Uterus (tissue), 4 donors: ENCODE measurements around the gene AMH. TPM values are rescaled to one million over a fixed set of nuclear protein-coding genes. Genes with fewer than 3 reads are reported as not detected.
A peak's percentile ranks its signal among the peaks of the same experiment; 100 is the strongest.
"Not testable (repeated sequence)": the region's sequence is repeated elsewhere in the genome, so short reads cannot be mapped to it uniquely, and the experiment has no call there.

Source experiments
- DNase-seq, 2 donors: peaks; one replicate each; pipeline ENCODE4 v3.0.0-alpha.2; 2019 to 2020
- H3K27ac ChIP-seq, 2 donors: fragments of 200-600 bp; sonication (generic); 1 replicate in 1 of 2; 2 replicates in 1 of 2; pipeline ENCODE4 v1.5.1; 2016 to 2018
- H3K27me3 ChIP-seq, 2 donors: fragments of 200-600 bp; sonication (generic); one replicate each; pipeline ENCODE4 v1.5.1; 2018 to 2019; ENCODE audit warnings: control low read depth in 1 of 2
- H3K36me3 ChIP-seq, 2 donors: fragments of 200-600 bp; sonication (generic); one replicate each; pipeline ENCODE4 v1.5.1; 2019; ENCODE audit warnings: control low read depth in 1 of 2
- H3K4me1 ChIP-seq, 2 donors: fragments of 200-600 bp; sonication (generic); one replicate each; pipeline ENCODE4 v1.5.1; 2018 to 2019; ENCODE audit warnings: control low read depth in 1 of 2
- H3K4me3 ChIP-seq, 2 donors: fragments of 200-600 bp; sonication (generic); 1 replicate in 1 of 2; 2 replicates in 1 of 2; pipeline ENCODE4 v1.5.1; 2018 to 2019; ENCODE audit warnings: mild to moderate bottlenecking in 1 of 2
- H3K9me3 ChIP-seq, 2 donors: fragments of 200-600 bp; sonication (generic); one replicate each; pipeline ENCODE4 v1.5.1; 2019; ENCODE audit warnings: control low read depth in 1 of 2
- POLR2A ChIP-seq, 2 donors: fragments of 450-650 bp; IDR thresholded peaks; one replicate each; pipeline ENCODE4 v1.6.1; 2016; ENCODE audit warnings: antibody characterized with exemption in 2 of 2, mild to moderate bottlenecking in 1 of 2, moderate library complexity in 1 of 2
- intact Hi-C: fragments of 100-400 bp; cut with DNase I; formaldehyde crosslinking; loops from one replicate; pipeline ENCODE4 v1.15.1; 2023; ENCODE audit warnings: low total_unique reads
- total RNA-seq, 4 donors: library from RNA; depleted of rRNA in 3 of 4; stranded (reverse); fragments of >200 nt in 3 of 4; gene quantifications; one replicate each; pipeline versions ENCODE4 v1.1.0 to v1.2.4, GENCODE V29; 2014 to 2023
- TF ChIP-seq, protein P1 (sequence below), 4 experiments: fragments of 200-600 bp in 2 of 4; fragments of 450-650 bp in 2 of 4; sonication (generic) in 2 of 4; IDR thresholded peaks; one replicate each; pipeline ENCODE4 v1.5.1; 2016 to 2019; ENCODE audit warnings: antibody characterized with exemption in 4 of 4, mild to moderate bottlenecking in 2 of 4, moderate library complexity in 1 of 4
- donor health status: DM: yes; HTN: yes; CAD: no.

Gene AMH
- total RNA-seq, 4 donors from 2014 or later, result 0.35 to 3.5 TPM; not detected in 2

DNA sequence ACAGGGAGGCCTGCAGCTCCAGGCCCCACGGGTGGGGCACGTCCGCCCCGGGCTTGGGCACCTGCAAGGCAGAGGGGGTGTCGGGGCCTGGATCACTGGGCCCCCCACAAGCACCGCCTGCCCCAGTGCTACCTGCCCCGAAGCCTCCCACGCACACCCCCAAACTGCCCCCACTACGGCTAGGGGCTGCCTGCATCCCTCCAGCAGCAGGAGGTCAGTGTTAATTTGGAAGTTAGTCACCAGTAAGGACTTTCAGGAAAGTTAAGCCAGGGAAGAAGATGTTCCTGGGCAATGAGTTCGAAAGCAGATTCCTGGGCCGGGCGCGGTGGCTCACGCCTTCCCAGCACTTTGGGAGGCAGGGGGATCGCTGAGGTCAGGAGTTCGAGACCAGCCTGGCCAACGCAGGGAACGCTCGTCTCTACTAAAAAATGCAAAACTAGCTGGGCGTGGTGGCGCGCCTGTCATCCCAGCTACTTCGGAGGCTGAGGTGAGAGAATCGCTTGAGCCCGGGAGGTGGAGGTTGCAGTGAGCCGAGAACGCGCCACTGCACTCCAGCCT is 27.4 kb downstream of the AMH start:
- Histone ChIP-seq H3K4me1 (peaks cover 3 to 15% of the 10 kb centered on the region in 2 donors), H3K27me3 (no peaks in the 10 kb centered on the region), H3K4me3 (no peak overlapping the region), H3K9me3 (no peaks in the 10 kb centered on the region), H3K36me3 (no peaks in the 10 kb centered on the region), H3K27ac (no peak overlapping the region)
- TF ChIP-seq, protein P1, sequence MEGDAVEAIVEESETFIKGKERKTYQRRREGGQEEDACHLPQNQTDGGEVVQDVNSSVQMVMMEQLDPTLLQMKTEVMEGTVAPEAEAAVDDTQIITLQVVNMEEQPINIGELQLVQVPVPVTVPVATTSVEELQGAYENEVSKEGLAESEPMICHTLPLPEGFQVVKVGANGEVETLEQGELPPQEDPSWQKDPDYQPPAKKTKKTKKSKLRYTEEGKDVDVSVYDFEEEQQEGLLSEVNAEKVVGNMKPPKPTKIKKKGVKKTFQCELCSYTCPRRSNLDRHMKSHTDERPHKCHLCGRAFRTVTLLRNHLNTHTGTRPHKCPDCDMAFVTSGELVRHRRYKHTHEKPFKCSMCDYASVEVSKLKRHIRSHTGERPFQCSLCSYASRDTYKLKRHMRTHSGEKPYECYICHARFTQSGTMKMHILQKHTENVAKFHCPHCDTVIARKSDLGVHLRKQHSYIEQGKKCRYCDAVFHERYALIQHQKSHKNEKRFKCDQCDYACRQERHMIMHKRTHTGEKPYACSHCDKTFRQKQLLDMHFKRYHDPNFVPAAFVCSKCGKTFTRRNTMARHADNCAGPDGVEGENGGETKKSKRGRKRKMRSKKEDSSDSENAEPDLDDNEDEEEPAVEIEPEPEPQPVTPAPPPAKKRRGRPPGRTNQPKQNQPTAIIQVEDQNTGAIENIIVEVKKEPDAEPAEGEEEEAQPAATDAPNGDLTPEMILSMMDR (IDR thresholded peaks at IDR 0.05), result no peak
- no peak for TF ChIP-seq POLR2A (IDR thresholded peaks at IDR 0.05)
- intact Hi-C loops, result loop anchor here (10.0 kb wide), 1 partner anchor 122 kb away; the partner anchor contains the start of gene AP3D1
- no peak for DNase-seq

DNA sequence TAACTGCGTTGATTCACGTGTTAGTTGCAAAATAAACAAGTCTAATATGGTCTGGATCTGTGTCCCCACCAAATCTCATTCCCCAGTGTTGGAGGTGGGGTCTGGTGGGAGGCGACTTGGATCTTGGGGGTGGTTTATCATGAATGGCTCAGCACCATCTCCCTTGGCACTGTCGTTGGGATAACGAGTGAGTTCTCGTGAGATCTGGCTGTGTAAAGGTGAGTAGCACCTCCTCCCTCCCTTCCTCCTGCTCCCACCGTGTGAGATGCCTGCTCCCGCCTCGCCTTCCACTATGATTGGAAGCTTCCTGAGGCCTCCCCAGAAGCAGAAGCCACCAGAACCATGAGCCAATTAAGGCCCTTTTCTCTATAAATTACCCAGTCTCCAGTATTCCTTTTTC is 28.0 kb downstream of the AMH start:
- intact Hi-C loops, result loop anchor here (10.0 kb wide), 1 partner anchor 122 kb away; the partner anchor contains the start of gene AP3D1
- peaks cover 3 to 16% of the 10 kb centered on the region in 2 donors for H3K4me1 ChIP-seq
- no peaks in the 10 kb centered on the region for H3K27me3 ChIP-seq
- DNase-seq, result no peak
- no peak overlapping the region for H3K27ac ChIP-seq
- TF ChIP-seq, protein P1 (IDR thresholded peaks at IDR 0.05), result no peak
- no peak for TF ChIP-seq POLR2A (IDR thresholded peaks at IDR 0.05)
- H3K4me3 ChIP-seq, result no peak overlapping the region
- no peaks in the 10 kb centered on the region for H3K36me3 ChIP-seq
- H3K9me3 ChIP-seq, result no peaks in the 10 kb centered on the region

DNA sequence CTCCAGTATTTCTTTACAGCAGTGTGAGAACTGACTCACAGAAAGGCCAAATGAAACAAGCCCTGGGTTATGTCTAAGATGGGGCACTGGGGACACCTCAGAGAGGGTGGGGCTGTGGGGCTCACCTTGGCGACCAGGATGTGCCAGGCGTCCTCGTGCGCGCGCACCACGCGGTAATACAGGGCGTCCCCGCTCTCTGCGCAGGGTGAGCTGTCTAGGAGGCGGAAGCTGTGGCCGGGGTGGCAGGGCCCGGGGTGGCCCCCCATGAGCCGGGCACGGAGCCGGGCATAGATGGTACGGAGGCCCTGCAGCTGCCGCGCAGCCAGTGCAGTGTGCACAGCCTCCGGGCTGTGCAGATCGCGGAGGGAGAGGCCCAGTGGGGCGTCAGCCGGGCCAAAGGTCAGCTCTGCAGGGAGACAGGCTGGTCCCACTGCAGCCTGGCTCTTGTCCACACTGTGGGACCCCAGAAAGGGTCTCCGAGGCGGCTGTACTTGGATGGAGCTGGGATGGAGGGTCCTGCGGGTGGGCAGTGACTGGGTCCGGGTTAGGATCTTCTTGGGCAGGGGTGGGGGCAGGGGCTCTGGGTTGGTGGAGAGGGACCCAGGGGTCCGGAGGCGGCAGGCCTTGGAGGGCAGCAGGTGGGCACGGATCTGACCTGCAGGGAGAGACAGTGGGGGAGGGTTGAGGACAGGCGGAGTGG is 29.5 kb downstream of the AMH start:
- Histone ChIP-seq H3K4me3 (no peak overlapping the region), H3K4me1 (peaks cover 0 to 24% of the 10 kb centered on the region in 2 donors), H3K27ac (no peak overlapping the region), H3K27me3 (no peaks in the 10 kb centered on the region), H3K9me3 (no peaks in the 10 kb centered on the region), H3K36me3 (no peaks in the 10 kb centered on the region)
- no peak for TF ChIP-seq POLR2A (IDR thresholded peaks at IDR 0.05)
- TF ChIP-seq, protein P1 (IDR thresholded peaks at IDR 0.05), result no peak
- intact Hi-C loops, result loop anchor here (10.0 kb wide), 1 partner anchor 124 kb away; the partner anchor contains the start of gene AP3D1
- DNase-seq, result no peak

DNA sequence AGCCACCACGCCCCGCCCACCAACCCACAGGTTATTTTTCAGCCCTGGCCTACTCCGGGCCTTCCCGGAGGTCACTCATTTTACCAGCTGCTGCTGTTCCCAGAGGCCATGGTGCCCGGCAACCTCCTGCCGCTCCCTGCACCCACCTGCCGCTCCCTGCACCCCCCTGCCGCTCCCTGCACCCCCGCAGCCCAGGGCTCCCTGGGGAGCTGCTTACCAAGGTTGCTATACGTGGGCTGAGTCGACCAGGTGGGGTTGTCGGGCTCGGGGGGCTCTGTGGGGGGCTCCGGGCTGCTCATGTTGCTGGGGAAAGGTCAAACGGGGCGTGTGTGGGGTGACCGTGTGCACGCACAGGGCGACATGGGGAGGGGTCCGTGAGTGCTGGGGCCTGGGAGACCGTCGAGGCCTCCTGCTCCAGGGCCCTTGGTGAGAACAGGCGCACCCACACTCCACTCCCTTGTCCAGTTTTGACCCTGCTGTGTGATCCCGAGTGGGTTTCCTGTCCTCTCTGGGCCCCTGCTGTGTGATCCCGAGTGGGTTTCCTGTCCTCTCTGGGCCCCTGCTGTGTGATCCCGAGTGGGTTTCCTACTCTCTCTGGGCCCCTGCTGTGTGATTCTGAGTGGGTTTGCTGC is 31.6 kb downstream of the AMH start:
- no peak for TF ChIP-seq POLR2A (IDR thresholded peaks at IDR 0.05)
- TF ChIP-seq, protein P1 (IDR thresholded peaks at IDR 0.05), result no peak
- Histone ChIP-seq H3K4me1 (peaks cover 0 to 19% of the 10 kb centered on the region in 2 donors), H3K36me3 (no peaks in the 10 kb centered on the region), H3K27me3 (no peaks in the 10 kb centered on the region), H3K9me3 (no peaks in the 10 kb centered on the region), H3K27ac (no peak overlapping the region), H3K4me3 (no peak overlapping the region)
- intact Hi-C loops, result no loop called here
- no peak for DNase-seq

DNA sequence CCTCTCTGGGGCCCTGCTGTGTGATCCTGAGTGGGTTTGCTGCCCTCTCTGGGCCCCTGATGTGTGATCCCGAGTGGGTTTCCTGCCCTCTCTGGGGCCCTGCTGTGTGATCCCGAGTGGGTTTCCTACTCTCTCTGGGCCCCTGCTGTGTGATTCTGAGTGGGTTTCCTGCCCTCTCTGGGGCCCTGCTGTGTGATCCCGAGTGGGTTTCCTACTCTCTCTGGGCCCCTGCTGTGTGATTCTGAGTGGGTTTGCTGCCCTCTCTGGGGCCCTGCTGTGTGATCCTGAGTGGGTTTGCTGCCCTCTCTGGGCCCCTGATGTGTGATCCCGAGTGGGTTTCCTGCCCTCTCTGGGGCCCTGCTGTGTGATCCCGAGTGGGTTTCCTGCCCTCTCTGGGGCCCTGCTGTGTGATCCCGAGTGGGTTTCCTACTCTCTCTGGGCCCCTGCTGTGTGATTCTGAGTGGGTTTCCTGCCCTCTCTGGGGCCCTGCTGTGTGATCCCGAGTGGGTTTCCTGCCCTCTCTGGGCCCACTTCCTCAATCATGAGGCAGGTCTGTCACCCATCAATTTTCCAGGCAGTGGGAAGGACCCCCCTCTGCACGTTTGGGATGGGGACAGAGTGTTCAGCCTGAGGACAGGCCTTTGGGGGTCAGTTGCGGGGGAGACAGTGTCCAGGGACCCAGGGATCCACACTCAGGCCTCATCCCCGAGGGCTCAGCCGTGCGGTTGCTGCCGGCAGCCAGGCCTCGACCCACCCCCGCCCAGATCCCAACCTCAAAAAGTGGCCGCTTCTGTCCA is 32.3 kb downstream of the AMH start:
- H3K27ac ChIP-seq, H3K36me3 ChIP-seq, H3K9me3 ChIP-seq, DNase-seq, intact Hi-C loops, H3K27me3 ChIP-seq: not testable (repeated sequence)
- Histone ChIP-seq H3K4me1 (peaks cover 0 to 13% of the 10 kb centered on the region in 2 donors), H3K4me3 (peak overlapping the region in 1 of 2 donors; percentile 23)
